ENCODE measurements around the gene CUL2. TPM values are rescaled to one million over a fixed set of nuclear protein-coding genes. Genes with fewer than 3 reads are reported as not detected.

Gene CUL2
- total RNA-seq, result 29.0 and 32.7 TPM in 2 replicates

DNA sequence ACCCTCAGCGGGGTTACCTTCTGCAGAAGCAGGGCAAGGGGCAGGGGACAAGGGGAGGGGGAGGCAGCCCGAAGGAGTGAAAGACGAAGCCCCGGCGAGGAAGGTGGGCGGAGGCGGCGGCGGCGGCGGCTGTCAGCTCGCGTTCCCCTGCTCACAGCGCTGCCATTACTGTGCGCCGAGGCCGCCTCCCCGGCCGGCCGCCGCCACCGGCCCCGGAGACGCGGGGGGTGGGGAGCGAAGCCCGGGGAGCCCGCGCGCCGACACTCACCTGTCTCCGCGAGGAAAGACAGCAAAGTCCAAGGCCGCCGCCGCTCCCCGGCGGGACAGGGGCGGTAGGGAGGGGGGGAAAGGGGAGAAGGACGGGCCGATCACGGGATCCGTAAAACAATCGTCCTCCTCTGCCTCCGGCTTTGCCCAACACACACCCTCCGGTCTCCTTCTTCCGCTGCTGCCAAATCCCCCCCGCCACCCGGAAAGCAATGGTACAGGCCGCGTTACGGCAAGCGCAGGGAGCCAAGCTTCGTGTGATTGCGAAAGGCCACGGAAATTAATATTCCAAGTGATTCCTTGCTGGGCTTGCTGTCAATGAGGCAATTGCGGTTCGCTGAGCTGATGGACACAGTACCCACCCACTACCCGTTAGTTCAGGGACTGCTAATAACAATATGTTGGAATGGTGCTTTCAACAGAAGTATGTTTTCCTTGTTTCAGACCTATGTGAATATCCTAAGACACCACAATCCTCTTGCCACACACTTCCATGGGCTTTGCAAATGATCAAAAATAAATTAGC, at the start of gene CUL2:
Gene CUL2 (minus strand): TSS at position 180 of the 793 bp plus-strand sequence. CDS start 19,024 bp downstream, outside the sequence.
- Histone ChIP-seq H4K20me1 (ENCODE audit: insufficient read depth, low read length) (peaks cover 15% of the 10 kb centered on the region), H3K4me3 (ENCODE audit: insufficient read depth, low read length) (peak within 1 kb of the TSS; percentile 93), H3K27ac (ENCODE audit: low read depth, low read length) (peak within 1 kb of the TSS; percentile 67), H3K9me3 (ENCODE audit: low read depth, low read length) (no peaks in the 10 kb centered on the region), H2AFZ (ENCODE audit: low read length) (peak within 1 kb of the TSS; percentile 99), H3K27me3 (ENCODE audit: insufficient read depth, low read length) (no peaks in the 10 kb centered on the region), H3K36me3 (ENCODE audit: insufficient read depth, low read length) (no peaks in the 10 kb centered on the region), H3K4me1 (ENCODE audit: insufficient read depth, low read length) (peaks cover 18% of the 10 kb centered on the region), H3K79me2 (ENCODE audit: insufficient read depth, low read length) (peaks cover 48% of the 10 kb centered on the region), H3K4me2 (ENCODE audit: insufficient read depth, low read length) (peak within 1 kb of the TSS; percentile 94)
- TF ChIP-seq, protein P1, sequence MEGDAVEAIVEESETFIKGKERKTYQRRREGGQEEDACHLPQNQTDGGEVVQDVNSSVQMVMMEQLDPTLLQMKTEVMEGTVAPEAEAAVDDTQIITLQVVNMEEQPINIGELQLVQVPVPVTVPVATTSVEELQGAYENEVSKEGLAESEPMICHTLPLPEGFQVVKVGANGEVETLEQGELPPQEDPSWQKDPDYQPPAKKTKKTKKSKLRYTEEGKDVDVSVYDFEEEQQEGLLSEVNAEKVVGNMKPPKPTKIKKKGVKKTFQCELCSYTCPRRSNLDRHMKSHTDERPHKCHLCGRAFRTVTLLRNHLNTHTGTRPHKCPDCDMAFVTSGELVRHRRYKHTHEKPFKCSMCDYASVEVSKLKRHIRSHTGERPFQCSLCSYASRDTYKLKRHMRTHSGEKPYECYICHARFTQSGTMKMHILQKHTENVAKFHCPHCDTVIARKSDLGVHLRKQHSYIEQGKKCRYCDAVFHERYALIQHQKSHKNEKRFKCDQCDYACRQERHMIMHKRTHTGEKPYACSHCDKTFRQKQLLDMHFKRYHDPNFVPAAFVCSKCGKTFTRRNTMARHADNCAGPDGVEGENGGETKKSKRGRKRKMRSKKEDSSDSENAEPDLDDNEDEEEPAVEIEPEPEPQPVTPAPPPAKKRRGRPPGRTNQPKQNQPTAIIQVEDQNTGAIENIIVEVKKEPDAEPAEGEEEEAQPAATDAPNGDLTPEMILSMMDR (IDR thresholded peaks at IDR 0.05; ENCODE audit: extremely low read depth, low read depth, low read length), result no peak
- peak; percentile 97 for DNase-seq (ENCODE audit: insufficient read length, low spot score, missing footprints)

DNA sequence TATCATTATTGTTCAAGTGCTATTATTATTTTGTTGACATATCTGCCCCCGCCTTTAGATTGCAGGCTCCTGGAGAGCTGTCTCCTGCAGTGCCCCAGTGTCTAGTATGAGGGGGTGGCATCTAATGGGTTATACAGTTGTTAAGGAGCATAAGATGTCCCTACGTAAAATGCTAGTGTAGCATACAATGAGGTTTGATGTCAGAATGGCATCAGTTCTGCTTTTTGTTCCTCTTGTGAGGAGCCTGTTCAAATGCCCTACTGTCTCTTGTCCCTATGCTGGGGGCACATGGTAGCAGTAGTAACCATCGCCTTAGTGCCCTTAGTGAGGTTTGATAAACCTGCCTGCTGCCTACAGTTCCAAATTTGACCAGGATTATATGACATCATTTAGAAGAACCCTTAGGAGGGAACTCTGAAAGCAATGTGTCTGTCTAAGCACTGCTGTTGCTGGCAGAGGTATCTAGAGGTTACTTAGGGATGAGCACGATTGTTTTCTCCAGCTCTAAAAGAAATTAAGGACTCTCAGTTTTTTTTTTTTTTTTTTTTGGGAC, 46.2 kb upstream of the CUL2 start:
- TF ChIP-seq, protein P1 (IDR thresholded peaks at IDR 0.05; ENCODE audit: extremely low read depth, low read depth, low read length), result no peak
- Histone ChIP-seq H3K9me3 (ENCODE audit: low read depth, low read length) (no peaks in the 10 kb centered on the region), H3K27me3 (ENCODE audit: insufficient read depth, low read length) (no peaks in the 10 kb centered on the region), H2AFZ (ENCODE audit: low read length) (no peak overlapping the region), H3K4me3 (ENCODE audit: insufficient read depth, low read length) (no peak overlapping the region), H4K20me1 (ENCODE audit: insufficient read depth, low read length) (no peaks in the 10 kb centered on the region), H3K4me2 (ENCODE audit: insufficient read depth, low read length) (peak overlapping the region; percentile 16), H3K79me2 (ENCODE audit: insufficient read depth, low read length) (peaks cover 10% of the 10 kb centered on the region), H3K27ac (ENCODE audit: low read depth, low read length) (no peak overlapping the region), H3K4me1 (ENCODE audit: insufficient read depth, low read length) (peaks cover 7% of the 10 kb centered on the region), H3K36me3 (ENCODE audit: insufficient read depth, low read length) (no peaks in the 10 kb centered on the region)
- DNase-seq (ENCODE audit: insufficient read length, low spot score, missing footprints), result no peak

DNA sequence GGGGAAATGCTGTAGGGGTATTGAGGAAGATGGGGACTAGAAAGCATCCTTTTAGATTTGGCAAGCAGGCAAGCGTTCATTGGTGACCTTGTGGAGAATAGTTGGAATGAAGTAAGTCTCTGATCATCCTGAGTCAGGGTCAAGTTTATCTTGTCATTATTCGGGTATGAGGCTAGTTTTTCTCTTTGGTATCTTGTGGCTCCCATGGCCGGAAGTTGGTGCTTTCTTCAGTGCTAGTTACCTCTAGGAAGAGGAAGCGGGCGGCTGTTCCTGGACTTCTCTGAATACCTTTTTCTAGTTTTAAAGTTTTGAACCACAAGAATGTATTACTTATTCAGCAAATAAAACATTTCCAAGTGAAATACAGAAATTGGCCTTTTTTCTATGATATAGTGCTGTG, 45.7 kb upstream of the CUL2 start:
- Histone ChIP-seq H3K27ac (ENCODE audit: low read depth, low read length) (no peak overlapping the region), H2AFZ (ENCODE audit: low read length) (no peak overlapping the region), H3K27me3 (ENCODE audit: insufficient read depth, low read length) (no peaks in the 10 kb centered on the region), H3K4me3 (ENCODE audit: insufficient read depth, low read length) (no peak overlapping the region), H3K4me2 (ENCODE audit: insufficient read depth, low read length) (peak overlapping the region; percentile 16), H3K9me3 (ENCODE audit: low read depth, low read length) (no peaks in the 10 kb centered on the region), H3K79me2 (ENCODE audit: insufficient read depth, low read length) (peaks cover 10% of the 10 kb centered on the region), H3K4me1 (ENCODE audit: insufficient read depth, low read length) (peaks cover 7% of the 10 kb centered on the region), H4K20me1 (ENCODE audit: insufficient read depth, low read length) (no peaks in the 10 kb centered on the region), H3K36me3 (ENCODE audit: insufficient read depth, low read length) (no peaks in the 10 kb centered on the region)
- TF ChIP-seq, protein P1 (IDR thresholded peaks at IDR 0.05; ENCODE audit: extremely low read depth, low read depth, low read length), result no peak
- no peak for DNase-seq (ENCODE audit: insufficient read length, low spot score, missing footprints)

DNA sequence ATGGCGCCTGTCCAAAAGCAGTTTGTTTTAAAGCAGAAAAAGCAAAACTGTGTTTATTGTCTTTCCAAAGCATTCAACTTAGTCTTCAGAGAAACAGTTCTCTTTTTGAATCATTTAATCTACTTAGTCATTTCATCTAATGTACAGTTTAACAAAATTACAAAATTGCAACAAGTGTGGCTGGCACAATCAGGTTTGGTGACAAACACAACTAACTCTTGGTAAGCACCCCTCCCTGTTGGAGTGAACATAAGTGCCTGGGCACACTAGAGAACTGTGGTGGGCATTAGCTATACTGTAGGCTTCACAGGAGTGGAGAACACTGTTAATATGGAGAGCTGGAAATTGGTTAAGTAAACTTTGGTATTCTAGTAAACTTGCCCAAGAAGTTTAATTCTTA, 43.4 kb upstream of the CUL2 start:
- Histone ChIP-seq H3K27ac (ENCODE audit: low read depth, low read length) (no peak overlapping the region), H3K4me2 (ENCODE audit: insufficient read depth, low read length) (no peak overlapping the region), H3K9me3 (ENCODE audit: low read depth, low read length) (no peaks in the 10 kb centered on the region), H4K20me1 (ENCODE audit: insufficient read depth, low read length) (no peaks in the 10 kb centered on the region), H2AFZ (ENCODE audit: low read length) (no peak overlapping the region), H3K79me2 (ENCODE audit: insufficient read depth, low read length) (peaks cover 20% of the 10 kb centered on the region), H3K4me3 (ENCODE audit: insufficient read depth, low read length) (no peak overlapping the region), H3K27me3 (ENCODE audit: insufficient read depth, low read length) (no peaks in the 10 kb centered on the region), H3K36me3 (ENCODE audit: insufficient read depth, low read length) (no peaks in the 10 kb centered on the region), H3K4me1 (ENCODE audit: insufficient read depth, low read length) (peaks cover 7% of the 10 kb centered on the region)
- TF ChIP-seq, protein P1 (IDR thresholded peaks at IDR 0.05; ENCODE audit: extremely low read depth, low read depth, low read length), result no peak
- DNase-seq (ENCODE audit: insufficient read length, low spot score, missing footprints), result no peak
